Gastroesophageal sphincter (tissue), 4 donors: ENCODE data around the gene RBKS. TPM values are rescaled to one million over a fixed set of nuclear protein-coding genes. Genes with fewer than 3 reads are reported as not detected.

Source experiments
- ATAC-seq: fragments of 150-250 bp; one replicate; pipeline ENCODE4 v1.9.1; 2016; ENCODE audit warnings: mild to moderate bottlenecking, moderate library complexity
- H3K27ac ChIP-seq, 4 donors: fragments of 200-600 bp; sonication (generic) in 3 of 4; 1 replicate in 3 of 4; 2 replicates in 1 of 4; pipeline ENCODE4 v1.5.1; 2016 to 2019
- H3K27me3 ChIP-seq: fragments of 200-600 bp; sonication (generic); one replicate; pipeline ENCODE4 v1.5.1; 2019
- H3K36me3 ChIP-seq, 2 donors: fragments of 200-600 bp; sonication (generic); one replicate each; pipeline ENCODE4 v1.5.1; 2019; ENCODE audit warnings: control low read depth in 1 of 2
- H3K4me1 ChIP-seq, 3 donors: fragments of 200-600 bp; sonication (generic); 1 replicate in 2 of 3; 2 replicates in 1 of 3; pipeline ENCODE4 v1.5.1; 2016 to 2019; ENCODE audit warnings: control low read depth in 2 of 3
- H3K4me3 ChIP-seq, 2 donors: fragments of 200-600 bp; sonication (generic); one replicate each; pipeline ENCODE4 v1.5.1; 2019; ENCODE audit warnings: mild to moderate bottlenecking in 1 of 2, moderate library complexity in 1 of 2
- H3K9me3 ChIP-seq, 3 donors: fragments of 200-600 bp; sonication (generic); one replicate each; pipeline ENCODE4 v1.5.1; 2017 to 2019; ENCODE audit warnings: control low read depth in 2 of 3
- EP300 ChIP-seq: sonication (generic); formaldehyde crosslinking; IDR thresholded peaks from one replicate; pipeline ENCODE4 v1.6.1; 2017; ENCODE audit warnings: antibody characterized with exemption, mild to moderate bottlenecking
- POLR2A ChIP-seq, 2 donors: fragments of 450-650 bp; IDR thresholded peaks; one replicate each; pipeline ENCODE4 v1.6.1; 2017; ENCODE audit warnings: antibody characterized with exemption in 2 of 2, mild to moderate bottlenecking in 2 of 2, moderate library complexity in 1 of 2
- POLR2AphosphoS5 ChIP-seq: sonication (generic); formaldehyde crosslinking; IDR thresholded peaks from one replicate; pipeline ENCODE4 v1.6.1; 2017; ENCODE audit warnings: antibody characterized with exemption
- WGBS, 2 donors: methylation state at CpG; one replicate each; pipeline ENCODE4 v1.1.5; 2018; ENCODE audit warnings: low coverage in 1 of 2; 5-methylcytosine and 5-hydroxymethylcytosine counted together
- total RNA-seq, 4 donors: library from RNA; depleted of rRNA; stranded (reverse); fragments of >200 nt; gene quantifications; one replicate each; pipeline ENCODE4 v1.1.0, GENCODE V29; 2016
- TF ChIP-seq, protein P1 (sequence below), 4 experiments: fragments of 200-600 bp in 2 of 4; fragments of 450-650 bp in 2 of 4; sonication (generic) in 1 of 4; IDR thresholded peaks; one replicate each; pipeline ENCODE4 v1.5.1; 2017 to 2019; ENCODE audit warnings: antibody characterized with exemption in 4 of 4, mild to moderate bottlenecking in 2 of 4, moderate library complexity in 2 of 4

Gene RBKS
- total RNA-seq, 4 donors from 2014 or later: 0.81 to 2.4 (median 1.6) TPM

GRCh38 chr2:27839022-27839618 is 51.1 kb downstream of the RBKS start:
- Histone ChIP-seq H3K27me3 (no peaks in the 10 kb centered on the region), H3K4me1 (no peaks in the 10 kb centered on the region), H3K4me3 (no peak overlapping the region), H3K27ac (no peak overlapping the region), H3K9me3 (no peaks in the 10 kb centered on the region), H3K36me3 (no peaks in the 10 kb centered on the region)
- TF ChIP-seq, protein P1, sequence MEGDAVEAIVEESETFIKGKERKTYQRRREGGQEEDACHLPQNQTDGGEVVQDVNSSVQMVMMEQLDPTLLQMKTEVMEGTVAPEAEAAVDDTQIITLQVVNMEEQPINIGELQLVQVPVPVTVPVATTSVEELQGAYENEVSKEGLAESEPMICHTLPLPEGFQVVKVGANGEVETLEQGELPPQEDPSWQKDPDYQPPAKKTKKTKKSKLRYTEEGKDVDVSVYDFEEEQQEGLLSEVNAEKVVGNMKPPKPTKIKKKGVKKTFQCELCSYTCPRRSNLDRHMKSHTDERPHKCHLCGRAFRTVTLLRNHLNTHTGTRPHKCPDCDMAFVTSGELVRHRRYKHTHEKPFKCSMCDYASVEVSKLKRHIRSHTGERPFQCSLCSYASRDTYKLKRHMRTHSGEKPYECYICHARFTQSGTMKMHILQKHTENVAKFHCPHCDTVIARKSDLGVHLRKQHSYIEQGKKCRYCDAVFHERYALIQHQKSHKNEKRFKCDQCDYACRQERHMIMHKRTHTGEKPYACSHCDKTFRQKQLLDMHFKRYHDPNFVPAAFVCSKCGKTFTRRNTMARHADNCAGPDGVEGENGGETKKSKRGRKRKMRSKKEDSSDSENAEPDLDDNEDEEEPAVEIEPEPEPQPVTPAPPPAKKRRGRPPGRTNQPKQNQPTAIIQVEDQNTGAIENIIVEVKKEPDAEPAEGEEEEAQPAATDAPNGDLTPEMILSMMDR (IDR thresholded peaks at IDR 0.05): no peak
- TF ChIP-seq EP300 (no peak), POLR2A (IDR thresholded peaks at IDR 0.05) (no peak), POLR2AphosphoS5 (no peak)
- ATAC-seq: no peak
- WGBS, 2 donors: 50 to 78% methylated on average over 2 to 3 of the region's 3 CpGs

- Histone ChIP-seq H3K36me3 (no peaks in the 10 kb centered on the region), H3K9me3 (no peaks in the 10 kb centered on the region), H3K27ac (no peak overlapping the region), H3K27me3 (no peaks in the 10 kb centered on the region), H3K4me1 (no peaks in the 10 kb centered on the region), H3K4me3 (no peak overlapping the region)
- no peak for TF ChIP-seq POLR2AphosphoS5
- no peak for TF ChIP-seq EP300
- TF ChIP-seq, protein P1 (IDR thresholded peaks at IDR 0.05): no peak
- TF ChIP-seq POLR2A (IDR thresholded peaks at IDR 0.05): no peak
- ATAC-seq: no peak
These were observed 51.7 kb downstream of the RBKS start for GRCh38 chr2:27838502-27838901.

DNA sequence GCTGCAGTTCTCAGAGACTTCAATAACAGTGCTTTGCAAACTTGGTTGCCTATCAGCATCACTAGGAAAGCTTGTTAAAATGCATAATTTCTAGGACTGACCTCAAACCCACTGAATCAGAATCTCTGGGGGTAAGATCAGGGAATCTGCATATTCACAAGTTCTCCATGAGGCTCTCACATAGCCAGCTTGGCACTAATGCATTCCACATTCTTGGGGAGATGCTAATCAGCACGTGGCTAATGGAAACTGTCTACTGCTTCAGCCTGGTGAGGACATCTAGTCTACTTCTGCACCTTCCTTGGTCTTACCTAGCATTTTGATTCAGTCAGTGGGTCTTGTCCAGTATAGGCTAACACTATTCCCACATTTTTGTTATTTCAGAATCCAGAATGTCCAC is 56.3 kb downstream of the RBKS start:
- no peaks in the 10 kb centered on the region for H3K9me3 ChIP-seq
- 25 to 57% methylated on average over 1 of the region's 1 CpG for WGBS, 2 donors
- H3K27me3 ChIP-seq: no peaks in the 10 kb centered on the region
- no peak overlapping the region for H3K4me3 ChIP-seq
- no peaks in the 10 kb centered on the region for H3K36me3 ChIP-seq
- no peaks in the 10 kb centered on the region for H3K4me1 ChIP-seq
- no peak overlapping the region for H3K27ac ChIP-seq
- ATAC-seq: no peak
- TF ChIP-seq POLR2A (IDR thresholded peaks at IDR 0.05): no peak
- TF ChIP-seq, protein P1 (IDR thresholded peaks at IDR 0.05): no peak
- TF ChIP-seq POLR2AphosphoS5: no peak
- TF ChIP-seq EP300: no peak

GRCh38 chr2:27832396-27832795 is 57.8 kb downstream of the RBKS start:
- Histone ChIP-seq H3K4me1 (no peaks in the 10 kb centered on the region), H3K27me3 (no peaks in the 10 kb centered on the region), H3K4me3 (no peak overlapping the region), H3K27ac (no peak overlapping the region), H3K9me3 (no peaks in the 10 kb centered on the region), H3K36me3 (no peaks in the 10 kb centered on the region)
- TF ChIP-seq EP300 (no peak), POLR2A (IDR thresholded peaks at IDR 0.05) (no peak), POLR2AphosphoS5 (no peak)
- TF ChIP-seq, protein P1 (IDR thresholded peaks at IDR 0.05): no peak
- no peak for ATAC-seq
- 59 to 74% methylated on average over 2 of the region's 2 CpGs for WGBS, 2 donors

DNA sequence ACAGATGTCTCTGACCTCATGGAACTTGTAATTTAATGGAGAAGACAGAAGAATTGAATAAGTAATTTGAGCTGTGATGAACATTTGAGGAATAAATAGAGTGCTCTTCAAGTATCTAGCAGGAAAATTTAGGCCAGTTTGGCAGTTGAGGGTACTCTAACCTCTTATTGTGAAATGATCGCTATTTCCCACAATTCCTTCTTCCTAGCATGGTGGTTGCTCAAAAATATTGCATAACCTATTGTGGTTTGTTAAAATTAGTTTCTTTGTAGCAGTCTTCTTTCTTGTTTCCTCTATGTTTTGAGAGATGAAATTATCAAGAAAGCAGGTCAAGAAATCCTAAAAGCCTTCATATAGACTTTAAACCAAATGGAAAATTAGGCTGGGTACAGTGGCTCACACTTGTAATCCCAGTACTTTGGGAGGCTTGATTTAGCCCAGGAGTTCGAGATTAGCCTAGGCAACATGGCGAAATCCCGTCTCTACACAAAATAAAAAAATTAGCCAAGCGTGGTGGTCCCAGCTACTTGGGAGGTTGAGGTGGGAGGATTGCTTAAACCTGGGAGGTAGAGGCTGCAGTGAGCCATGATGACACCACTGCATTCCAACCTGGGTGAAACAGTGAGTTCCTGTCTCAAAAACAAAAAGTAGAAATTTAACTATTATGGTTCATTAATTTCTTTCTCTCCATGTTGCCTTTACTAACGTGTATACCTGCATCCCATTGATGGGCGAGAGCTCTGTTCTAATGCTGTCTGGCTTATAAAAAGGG is 58.7 kb downstream of the RBKS start:
- 96 to 100% methylated on average over 2 to 7 of the region's 7 CpGs for WGBS, 2 donors
- H3K27me3 ChIP-seq: no peaks in the 10 kb centered on the region
- H3K9me3 ChIP-seq: no peaks in the 10 kb centered on the region
- ATAC-seq: no peak
- no peak overlapping the region for H3K4me3 ChIP-seq
- no peaks in the 10 kb centered on the region for H3K36me3 ChIP-seq
- TF ChIP-seq POLR2AphosphoS5 (no peak), POLR2A (IDR thresholded peaks at IDR 0.05) (no peak), EP300 (no peak)
- TF ChIP-seq, protein P1 (IDR thresholded peaks at IDR 0.05): no peak
- no peaks in the 10 kb centered on the region for H3K4me1 ChIP-seq
- H3K27ac ChIP-seq: no peak overlapping the region
